Ascending aorta (tissue), 2 donors: Measurements from ENCODE around the gene TMEM132C. TPM values are rescaled to one million over a fixed set of nuclear protein-coding genes. Genes with fewer than 3 reads are reported as not detected.

ENCODE experiments used
- DNase-seq, 2 donors: peaks; one replicate each; pipeline ENCODE4 v3.0.0-alpha.2; 2019; ENCODE audit warnings: low spot score in 2 of 2
- H3K27ac ChIP-seq, 2 donors: fragments of 200-600 bp; sonication (generic); one replicate each; pipeline ENCODE4 v1.5.1; 2016 to 2017; ENCODE audit warnings: mild to moderate bottlenecking in 1 of 2
- H3K27me3 ChIP-seq: fragments of 200-600 bp; sonication (generic); one replicate; pipeline ENCODE4 v1.5.1; 2017
- H3K36me3 ChIP-seq, 2 donors: fragments of 200-600 bp; sonication (generic); one replicate each; pipeline ENCODE4 v1.5.1; 2016
- H3K4me1 ChIP-seq, 2 donors: fragments of 200-600 bp; sonication (generic); one replicate each; pipeline ENCODE4 v1.5.1; 2016 to 2017; ENCODE audit warnings: mild to moderate bottlenecking in 1 of 2
- H3K4me3 ChIP-seq, 2 donors: fragments of 200-600 bp; sonication (generic); one replicate each; pipeline ENCODE4 v1.5.1; 2016 to 2017; ENCODE audit warnings: mild to moderate bottlenecking in 1 of 2
- H3K9me3 ChIP-seq, 2 donors: fragments of 200-600 bp; sonication (generic); one replicate each; pipeline ENCODE4 v1.5.1; 2016
- CTCF ChIP-seq, 3 experiments: fragments of 200-600 bp in 2 of 3; fragments of 450-650 bp in 1 of 3; sonication (generic) in 2 of 3; IDR thresholded peaks; one replicate each; pipeline ENCODE4 v1.5.1; 2016 to 2019; ENCODE audit warnings: antibody characterized with exemption in 3 of 3, mild to moderate bottlenecking in 1 of 3, moderate library complexity in 1 of 3
- intact Hi-C: fragments of 100-400 bp; cut with DNase I; formaldehyde crosslinking; loops from one replicate; pipeline ENCODE4 v1.15.1; 2023
- total RNA-seq: library from RNA; depleted of rRNA; stranded (reverse); fragments of >200 nt; gene quantifications from one replicate; pipeline ENCODE4 v1.1.0, GENCODE V29; 2016

The TMEM132C gene
- total RNA-seq, 1 donor from 2014 or later, result 0.96 TPM

GRCh38 chr12:128695697-128696096, 428.7 kb downstream of the TMEM132C start:
- Histone ChIP-seq H3K4me3 (no peak overlapping the region), H3K27ac (no peak overlapping the region), H3K9me3 (no peaks in the 10 kb centered on the region), H3K27me3 (no peaks in the 10 kb centered on the region), H3K36me3 (no peaks in the 10 kb centered on the region), H3K4me1 (no peaks in the 10 kb centered on the region)
- no peak for TF ChIP-seq CTCF (IDR thresholded peaks at IDR 0.05)
- DNase-seq, result no peak
- intact Hi-C loops, result no loop called here

- Histone ChIP-seq H3K36me3 (no peaks in the 10 kb centered on the region), H3K27me3 (no peaks in the 10 kb centered on the region), H3K4me3 (no peak overlapping the region), H3K27ac (no peak overlapping the region), H3K4me1 (no peaks in the 10 kb centered on the region), H3K9me3 (no peaks in the 10 kb centered on the region)
- DNase-seq, result no peak
- intact Hi-C loops, result no loop called here
- TF ChIP-seq CTCF (IDR thresholded peaks at IDR 0.05), result no peak
These were observed 431.5 kb downstream of the TMEM132C start for GRCh38 chr12:128698301-128698972.

- no peaks in the 10 kb centered on the region for H3K9me3 ChIP-seq
- no peaks in the 10 kb centered on the region for H3K36me3 ChIP-seq
- no peak overlapping the region for H3K27ac ChIP-seq
- TF ChIP-seq CTCF (IDR thresholded peaks at IDR 0.05), result no peak
- H3K27me3 ChIP-seq, result no peaks in the 10 kb centered on the region
- H3K4me3 ChIP-seq, result no peak overlapping the region
- no peak for DNase-seq
- intact Hi-C loops, result no loop called here
- no peaks in the 10 kb centered on the region for H3K4me1 ChIP-seq
These were observed 432.1 kb downstream of the TMEM132C start for GRCh38 chr12:128699106-128699505.

- H3K27ac ChIP-seq, result no peak overlapping the region
- no peaks in the 10 kb centered on the region for H3K27me3 ChIP-seq
- intact Hi-C loops, result no loop called here
- no peak overlapping the region for H3K4me3 ChIP-seq
- no peaks in the 10 kb centered on the region for H3K9me3 ChIP-seq
- no peaks in the 10 kb centered on the region for H3K4me1 ChIP-seq
- no peaks in the 10 kb centered on the region for H3K36me3 ChIP-seq
- no peak for DNase-seq
- TF ChIP-seq CTCF (IDR thresholded peaks at IDR 0.05), result no peak
These were observed 435.4 kb downstream of the TMEM132C start for GRCh38 chr12:128702371-128702770.

GRCh38 chr12:128705140-128705539, 438.2 kb downstream of the TMEM132C start:
- no peaks in the 10 kb centered on the region for H3K36me3 ChIP-seq
- no peaks in the 10 kb centered on the region for H3K9me3 ChIP-seq
- TF ChIP-seq CTCF (IDR thresholded peaks at IDR 0.05), result no peak
- no peaks in the 10 kb centered on the region for H3K4me1 ChIP-seq
- H3K27me3 ChIP-seq, result no peaks in the 10 kb centered on the region
- no peak for DNase-seq
- H3K4me3 ChIP-seq, result no peak overlapping the region
- H3K27ac ChIP-seq, result no peak overlapping the region
- intact Hi-C loops, result no loop called here

GRCh38 chr12:128707488-128707887, 440.5 kb downstream of the TMEM132C start:
- no peaks in the 10 kb centered on the region for H3K9me3 ChIP-seq
- H3K27ac ChIP-seq, result no peak overlapping the region
- H3K4me3 ChIP-seq, result no peak overlapping the region
- no peaks in the 10 kb centered on the region for H3K4me1 ChIP-seq
- H3K36me3 ChIP-seq, result no peaks in the 10 kb centered on the region
- H3K27me3 ChIP-seq, result no peaks in the 10 kb centered on the region
- TF ChIP-seq CTCF (IDR thresholded peaks at IDR 0.05), result no peak
- DNase-seq, result no peak
- intact Hi-C loops, result no loop called here
